GM18870 (cell line): Measurements from ENCODE around the gene FAXDC2.
"Not testable (repeated sequence)": the region's sequence is repeated elsewhere in the genome, so short reads cannot be mapped to it uniquely, and the experiment has no call there.

ENCODE experiments used
- ATAC-seq: cut with Tn5 transposase; IDR thresholded peaks from one replicate; pipeline ENCODE4 v1.9.1; 2021; ENCODE audit warnings: moderate library complexity; ENCODE audit not compliant: unreplicated experiment

FAXDC2 gene

GRCh38 chr5:154861946-154862345, 11.5 kb upstream of the FAXDC2 start:
- no peak for ATAC-seq

GRCh38 chr5:154860765-154861164, 10.4 kb upstream of the FAXDC2 start:
- ATAC-seq, result no peak

DNA sequence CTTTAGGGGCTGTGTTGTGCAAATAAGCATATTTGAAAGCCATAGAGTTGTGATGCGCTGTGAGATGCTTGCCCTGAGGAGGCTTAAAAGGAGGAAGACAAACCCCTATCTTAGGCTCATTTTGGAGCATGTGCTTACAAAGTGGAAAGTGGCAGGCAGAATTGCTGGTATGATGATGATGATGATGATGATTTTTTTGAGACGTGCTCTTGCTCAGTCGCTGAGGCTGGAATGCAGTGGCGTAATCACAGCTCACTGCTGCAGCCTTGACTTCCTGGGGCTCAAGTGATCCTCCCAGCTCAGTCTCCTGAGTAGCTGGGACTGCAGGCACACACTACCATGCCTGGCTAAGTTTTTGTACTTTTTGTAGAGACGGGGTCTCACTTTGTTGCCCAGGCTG, 9.7 kb upstream of the FAXDC2 start:
- no peak for ATAC-seq

GRCh38 chr5:154858972-154859871, 8.8 kb upstream of the FAXDC2 start:
- no peak for ATAC-seq

DNA sequence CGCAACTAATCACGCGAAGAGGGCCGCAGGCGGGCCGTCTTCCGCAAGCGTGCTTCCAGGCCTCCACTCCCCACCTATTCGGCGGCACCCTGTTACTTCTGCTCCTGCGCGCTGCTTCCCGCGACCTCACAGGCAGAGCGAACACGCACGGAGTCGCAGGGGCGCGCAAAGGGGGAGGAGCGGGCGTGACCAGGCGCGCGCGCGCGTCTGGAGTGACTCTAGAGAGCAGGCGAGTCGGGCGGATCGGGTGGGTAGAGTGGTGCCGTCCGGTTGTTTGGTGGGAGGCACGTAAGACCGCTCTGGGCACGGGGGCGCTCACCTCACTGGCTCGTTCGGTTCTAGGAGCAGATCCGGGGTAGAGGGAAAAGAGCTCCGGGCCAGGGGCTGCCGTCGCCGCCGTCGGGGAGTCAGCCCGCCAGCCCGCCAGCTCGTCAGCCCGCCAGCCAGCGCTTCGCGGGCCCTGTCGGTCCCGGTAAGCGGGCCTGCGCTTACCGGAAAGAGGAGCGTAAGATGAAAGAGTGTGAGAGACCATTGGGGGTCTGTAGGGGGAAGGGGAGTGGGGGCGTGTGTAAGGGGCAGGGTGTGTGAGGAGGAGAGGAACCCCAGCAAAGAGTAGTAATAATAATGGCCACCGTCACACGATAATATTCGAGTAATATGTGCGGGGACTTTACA, 8.0 kb upstream of the FAXDC2 start, which contains the start of gene CNOT8:
Gene CNOT8, plus strand, starts transcription at position 331 of the 675 bp plus-strand sequence. CDS start 4,652 bp downstream, outside the sequence.
- peak; percentile 54 for ATAC-seq

DNA sequence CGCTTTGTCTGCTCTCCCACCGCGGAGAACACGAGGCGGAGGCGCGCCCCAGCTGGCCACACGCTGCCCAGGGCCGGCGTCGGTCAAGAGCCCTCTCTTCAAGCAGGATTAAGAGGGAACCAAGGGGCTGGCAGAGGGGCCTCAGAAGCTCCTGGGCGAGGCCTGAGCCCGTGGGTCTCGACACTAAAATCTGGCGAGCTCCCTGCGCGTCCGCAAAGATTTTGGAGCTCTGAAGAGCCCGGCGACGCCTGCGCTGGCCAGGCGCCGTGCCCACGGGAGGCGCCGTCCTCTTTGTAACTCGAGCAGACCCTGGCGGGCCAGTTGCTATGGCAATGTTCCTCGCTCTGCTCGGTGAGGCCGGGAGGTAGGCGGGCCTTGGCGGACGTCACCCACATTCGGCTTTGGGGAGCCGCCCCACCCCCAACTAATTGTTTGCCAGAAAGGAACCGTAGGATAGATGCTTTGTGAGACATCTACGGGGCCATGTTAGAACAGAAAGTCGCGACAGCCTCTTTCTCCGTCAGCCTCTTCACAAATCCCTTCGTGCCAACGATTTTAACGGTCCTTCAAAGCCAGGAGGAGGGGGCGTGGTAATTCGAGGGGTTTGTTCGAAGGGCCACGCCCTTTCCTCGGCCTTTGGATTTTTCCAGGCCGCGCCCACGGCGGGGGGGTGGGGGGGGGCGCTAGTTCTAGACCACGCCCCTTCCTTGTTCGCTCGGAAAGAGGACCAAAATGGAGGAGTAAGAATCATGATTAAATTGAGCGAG, 7.3 kb upstream of the FAXDC2 start:
- ATAC-seq, result peak; percentile 57

- no peak for ATAC-seq
Measured at GRCh38 chr5:154851351-154851750, 948 bp upstream of the FAXDC2 start.

- ATAC-seq, result no peak
Measured at GRCh38 chr5:154849791-154850201, 607 bp downstream of the FAXDC2 start.

- ATAC-seq, result no peak
Measured at GRCh38 chr5:154849264-154849785, 1.1 kb downstream of the FAXDC2 start.

DNA sequence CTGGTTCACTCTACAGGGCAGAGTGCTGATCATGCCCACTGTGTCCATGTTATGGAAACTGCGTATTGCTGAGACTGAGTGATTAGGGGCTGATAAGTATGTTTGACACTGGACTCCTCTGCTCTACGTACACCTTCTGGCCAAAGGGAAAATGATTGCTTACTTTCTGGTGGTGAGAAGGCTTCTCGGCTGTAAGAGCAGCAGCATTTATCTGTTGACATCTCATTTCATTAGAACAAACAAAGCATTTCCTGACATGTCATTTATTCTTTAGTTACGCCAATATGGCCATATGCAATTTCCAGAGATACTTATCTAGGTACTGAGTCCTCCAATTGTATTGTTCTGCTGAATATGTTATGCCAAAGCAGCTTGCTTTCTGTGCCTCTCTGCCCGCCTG, 5.6 kb downstream of the FAXDC2 start:
- ATAC-seq, result no peak

DNA sequence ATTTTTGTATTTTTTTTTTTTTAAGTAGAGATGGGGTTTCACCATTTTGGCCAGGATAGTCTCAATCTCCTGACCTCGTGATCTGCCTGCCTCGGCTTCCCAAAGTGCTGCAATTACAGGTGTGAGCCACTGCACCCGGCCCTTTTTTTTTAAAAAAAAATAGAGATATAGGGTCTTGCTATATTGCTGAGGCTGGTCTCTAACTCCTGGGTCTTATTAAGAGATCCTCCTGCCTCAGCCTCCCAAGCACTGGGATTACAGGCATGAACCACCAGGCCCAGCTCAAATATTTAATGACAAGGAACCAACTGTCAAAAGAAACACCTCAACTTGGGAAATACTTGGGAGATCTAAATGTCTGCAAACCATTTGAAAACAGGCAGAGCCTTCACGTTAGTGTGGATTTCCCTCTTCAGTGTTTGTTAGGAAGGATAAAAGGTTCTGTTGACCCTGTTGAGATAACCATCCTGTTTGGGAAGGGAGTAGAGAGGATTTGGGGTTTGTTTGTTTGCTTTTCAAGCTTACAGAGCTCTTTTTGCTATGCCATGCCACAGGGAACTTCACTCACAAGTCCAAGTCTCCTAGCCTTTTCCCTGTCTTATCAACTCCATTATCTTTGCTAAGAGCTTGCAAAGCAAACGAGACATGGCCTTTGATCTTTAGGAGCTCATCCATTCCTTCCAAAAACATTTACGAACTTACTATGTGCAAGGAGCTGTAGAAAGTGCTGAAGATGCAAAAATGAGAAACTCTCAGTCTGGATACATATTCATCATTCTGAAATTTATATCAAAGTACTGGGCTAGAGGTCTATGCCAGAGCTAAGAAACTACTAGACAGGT, 7.5 kb downstream of the FAXDC2 start:
- ATAC-seq, result no peak

DNA sequence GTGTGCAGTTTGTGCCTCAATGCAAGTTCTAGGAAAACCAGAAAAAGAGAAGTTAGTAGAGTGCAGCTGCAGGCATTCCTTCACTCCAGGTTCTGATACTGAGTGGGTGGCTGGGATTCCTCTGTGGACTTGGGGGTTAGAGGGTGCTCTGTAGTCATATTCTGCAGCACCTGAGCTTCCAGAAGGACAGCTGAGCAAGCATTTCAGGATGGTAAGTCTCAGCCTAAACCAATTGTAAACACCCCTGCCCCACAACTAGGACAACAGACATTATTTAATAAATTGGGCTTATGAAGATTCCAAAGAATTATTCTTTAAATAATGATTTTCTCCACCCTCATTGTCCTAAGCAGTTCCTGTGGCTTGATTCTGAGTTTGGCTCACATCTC, 9.1 kb downstream of the FAXDC2 start:
- no peak for ATAC-seq

- ATAC-seq, result no peak
Measured at GRCh38 chr5:154840435-154841272, 9.7 kb downstream of the FAXDC2 start.

DNA sequence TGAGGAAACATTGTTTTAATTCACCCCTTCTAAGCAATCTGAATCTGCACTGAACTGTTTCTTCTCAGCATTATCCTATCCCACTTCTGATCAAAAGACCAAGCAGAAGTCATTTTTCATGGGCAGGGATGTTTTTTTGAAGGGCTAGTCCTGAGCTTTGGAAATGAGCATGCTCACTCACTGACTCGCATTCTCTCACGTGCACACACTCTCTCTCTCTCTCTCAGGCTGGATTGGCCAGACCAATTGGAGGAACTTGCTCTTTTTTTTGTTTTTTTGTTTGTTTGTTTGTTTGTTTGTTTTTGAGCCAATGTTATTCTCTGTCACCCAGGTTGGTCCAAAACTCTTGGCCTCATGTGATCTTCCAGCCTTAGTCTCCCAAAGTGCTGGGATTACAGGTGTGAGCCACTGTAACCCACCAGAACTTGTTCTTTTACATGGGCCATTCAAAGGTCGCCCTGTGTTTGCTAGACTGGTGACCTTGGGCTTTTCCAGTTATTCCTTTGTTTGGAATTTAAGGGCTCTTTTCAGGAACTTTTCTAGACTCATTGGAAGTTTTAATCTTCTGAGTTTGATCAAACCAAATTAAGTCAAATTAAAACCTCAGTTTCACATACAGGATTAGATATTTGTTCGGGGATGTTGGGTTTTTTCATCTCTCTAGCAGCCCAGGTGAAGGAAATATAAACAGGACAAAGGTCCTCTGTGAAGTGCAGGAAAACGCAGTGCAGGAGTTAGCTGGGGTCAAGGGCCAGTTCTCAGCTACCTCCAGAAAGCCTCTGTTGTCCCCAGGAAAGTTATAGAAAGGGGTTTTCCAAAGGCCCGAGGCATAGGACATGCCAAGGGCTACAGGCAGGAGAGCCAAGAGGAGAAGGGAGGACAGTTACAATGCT, 13.1 kb downstream of the FAXDC2 start:
- ATAC-seq, result no peak

- ATAC-seq, result no peak
Measured at GRCh38 chr5:154836225-154836624, 14.2 kb downstream of the FAXDC2 start.

DNA sequence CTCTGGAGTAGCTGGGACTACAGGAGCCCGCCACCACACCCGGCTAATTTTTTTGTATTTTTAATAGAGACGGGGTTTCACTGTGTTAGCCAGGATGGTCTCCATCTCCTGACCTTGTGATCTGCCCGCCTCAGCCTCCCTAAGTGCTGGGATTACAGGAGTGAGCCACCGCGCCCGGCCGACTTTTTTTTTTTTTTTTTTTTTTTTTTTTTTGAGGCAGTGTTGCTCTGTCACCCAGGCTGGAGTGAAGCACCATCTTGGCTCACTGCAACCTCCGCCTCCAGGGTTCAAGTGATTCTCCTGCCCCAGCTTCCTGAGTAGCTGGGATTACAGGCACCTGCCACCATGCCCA, 14.7 kb downstream of the FAXDC2 start:
- ATAC-seq, result not testable (repeated sequence)

DNA sequence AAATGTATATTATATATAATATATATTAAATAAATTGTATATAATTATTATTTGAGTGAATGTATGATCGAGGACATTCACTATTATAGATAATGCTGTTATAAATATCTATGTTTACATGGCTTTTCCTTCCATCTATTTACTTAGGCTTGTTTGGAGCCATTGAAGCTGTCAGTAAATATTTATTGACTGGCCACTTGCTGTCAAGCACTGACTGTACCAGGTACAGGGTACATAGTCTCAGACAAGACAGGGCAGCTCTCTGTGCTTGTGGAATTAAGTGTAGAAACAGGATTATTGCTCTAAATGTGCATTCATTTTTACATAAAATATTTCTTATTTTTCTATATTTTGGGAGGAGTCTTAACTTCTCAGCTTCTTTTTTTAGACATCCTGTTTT, 16.4 kb downstream of the FAXDC2 start:
- ATAC-seq, result no peak

DNA sequence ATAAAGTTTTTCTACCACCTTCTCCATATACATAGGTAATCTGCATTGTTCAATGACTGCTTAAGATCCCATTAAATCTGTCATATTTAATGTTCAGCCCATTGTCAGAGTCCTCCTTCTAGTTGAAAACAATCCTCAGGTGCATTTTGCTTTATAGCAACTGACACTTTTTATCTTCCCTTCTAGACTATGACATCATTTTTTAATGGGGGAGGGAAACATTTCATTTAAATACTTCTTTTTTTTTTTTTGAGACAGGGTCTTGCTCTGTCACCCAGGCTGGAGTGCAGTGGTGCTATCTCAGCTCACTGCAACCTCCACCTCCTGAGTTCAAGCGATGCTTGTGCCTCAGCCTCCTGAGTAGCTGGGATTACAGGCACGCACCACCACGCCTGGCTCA, 17.6 kb downstream of the FAXDC2 start:
- ATAC-seq, result not testable (repeated sequence)
